NCI-H748 (cell line): ENCODE results near the gene ATP1B4.
"Not testable (repeated sequence)": the region's sequence is repeated elsewhere in the genome, so short reads cannot be mapped to it uniquely, and the experiment has no call there.

ENCODE experiments used
- DNase-seq: peaks from one replicate; lab custom pipeline; 2025; ENCODE audit not compliant: unreplicated experiment; lab: John Stamatoyannopoulos, UW

Gene ATP1B4

GRCh38 chrX:120361764-120362305, at the start of gene ATP1B4:
ATP1B4 (plus strand) TSS chrX:120362089; CDS start chrX:120362169, 80 bp downstream.
- DNase-seq = no peak

- no peak for DNase-seq
Measured at GRCh38 chrX:120315776-120316175, 46.1 kb upstream of the ATP1B4 start.

- DNase-seq = no peak
Measured at GRCh38 chrX:120316587-120317283, 45.2 kb upstream of the ATP1B4 start.

GRCh38 chrX:120318411-120318810, 43.5 kb upstream of the ATP1B4 start:
- DNase-seq = no peak

GRCh38 chrX:120321520-120322281, 40.2 kb upstream of the ATP1B4 start:
- no peak for DNase-seq

GRCh38 chrX:120331116-120331515, 30.8 kb upstream of the ATP1B4 start:
- no peak for DNase-seq

GRCh38 chrX:120332394-120332793, 29.5 kb upstream of the ATP1B4 start:
- no peak for DNase-seq

GRCh38 chrX:120334151-120334550, 27.7 kb upstream of the ATP1B4 start:
- DNase-seq = peak; percentile 12

- no peak for DNase-seq
Measured at GRCh38 chrX:120334603-120335002, 27.3 kb upstream of the ATP1B4 start.

GRCh38 chrX:120335289-120335688, 26.6 kb upstream of the ATP1B4 start:
- DNase-seq = no peak

GRCh38 chrX:120336899-120337298, 25.0 kb upstream of the ATP1B4 start:
- DNase-seq = no peak

GRCh38 chrX:120344566-120344965, 17.3 kb upstream of the ATP1B4 start:
- not testable (repeated sequence) for DNase-seq

GRCh38 chrX:120350450-120351138, 11.3 kb upstream of the ATP1B4 start:
- DNase-seq = no peak

GRCh38 chrX:120356084-120356483, 5.8 kb upstream of the ATP1B4 start:
- no peak for DNase-seq

- no peak for DNase-seq
Measured at GRCh38 chrX:120357186-120357585, 4.7 kb upstream of the ATP1B4 start.

GRCh38 chrX:120358737-120359456, 3.0 kb upstream of the ATP1B4 start:
- peak; percentile 78 for DNase-seq

- peak; percentile 63 for DNase-seq
Measured at GRCh38 chrX:120365320-120365719, 3.4 kb downstream of the ATP1B4 start.

- no peak for DNase-seq
Measured at GRCh38 chrX:120365968-120366367, 4.1 kb downstream of the ATP1B4 start.

GRCh38 chrX:120366794-120367193, 4.9 kb downstream of the ATP1B4 start:
- DNase-seq = no peak

- DNase-seq = no peak
Measured at GRCh38 chrX:120367402-120368109, 5.7 kb downstream of the ATP1B4 start.
